Activated naive CD8-positive, alpha-beta T cell (primary cell): Measurements from ENCODE around the gene APBA2.

ENCODE experiments used
- H3K27ac Mint-ChIP-seq: one replicate; pipeline ENCODE4 v1.8.0; 2021; ENCODE audit warnings: mixed read lengths
- H3K27me3 Mint-ChIP-seq: one replicate; pipeline ENCODE4 v1.8.0; 2021; ENCODE audit warnings: mixed read lengths
- H3K36me3 Mint-ChIP-seq: one replicate; pipeline ENCODE4 v1.8.0; 2021; ENCODE audit warnings: mixed read lengths
- H3K4me1 Mint-ChIP-seq: one replicate; pipeline ENCODE4 v1.8.0; 2021; ENCODE audit warnings: low read depth, mixed read lengths
- H3K4me3 Mint-ChIP-seq: one replicate; pipeline ENCODE4 v1.8.0; 2021; ENCODE audit warnings: mild to moderate bottlenecking, mixed read lengths
- H3K9me3 Mint-ChIP-seq: one replicate; pipeline ENCODE4 v1.8.0; 2021; ENCODE audit warnings: low read depth, mixed read lengths

APBA2 gene

GRCh38 chr15:28977377-28978010 is 91.7 kb downstream of the APBA2 start:
- Mint-ChIP-seq H3K27me3 (no peaks in the 10 kb centered on the region), H3K36me3 (peaks cover 7% of the 10 kb centered on the region), H3K9me3 (no peaks in the 10 kb centered on the region), H3K4me3 (no peak overlapping the region), H3K27ac (no peak overlapping the region), H3K4me1 (peaks cover 55% of the 10 kb centered on the region)

- H3K27ac Mint-ChIP-seq: no peak overlapping the region
- H3K27me3 Mint-ChIP-seq: no peaks in the 10 kb centered on the region
- no peak overlapping the region for H3K4me3 Mint-ChIP-seq
- H3K36me3 Mint-ChIP-seq: peaks cover 7% of the 10 kb centered on the region
- no peaks in the 10 kb centered on the region for H3K9me3 Mint-ChIP-seq
- H3K4me1 Mint-ChIP-seq: peaks cover 54% of the 10 kb centered on the region
Measured at GRCh38 chr15:28978011-28978378, 92.2 kb downstream of the APBA2 start.

DNA sequence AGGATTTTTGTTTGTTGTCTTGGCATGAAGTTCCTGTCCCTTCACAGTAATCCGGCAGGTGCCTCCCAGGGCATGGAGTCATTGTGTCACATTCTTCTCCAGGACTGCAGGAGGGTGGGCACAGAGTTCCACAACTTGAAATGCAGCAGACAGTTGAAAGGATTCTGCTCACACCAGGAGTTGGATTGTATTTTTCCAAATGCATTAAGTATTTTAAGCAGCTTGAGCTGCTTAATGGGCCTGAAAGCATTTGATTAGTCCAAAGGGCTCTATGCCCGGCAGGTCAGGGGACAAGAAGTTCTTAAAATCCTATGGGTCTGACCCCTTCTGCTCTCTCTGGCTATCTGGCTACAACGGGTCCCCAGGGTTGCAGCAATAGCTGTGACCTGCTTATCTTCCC is 92.9 kb downstream of the APBA2 start:
- Mint-ChIP-seq H3K9me3 (no peaks in the 10 kb centered on the region), H3K27ac (no peak overlapping the region), H3K4me3 (no peak overlapping the region), H3K27me3 (no peaks in the 10 kb centered on the region), H3K36me3 (peaks cover 7% of the 10 kb centered on the region), H3K4me1 (peaks cover 51% of the 10 kb centered on the region)

- Mint-ChIP-seq H3K4me3 (no peak overlapping the region), H3K27me3 (no peaks in the 10 kb centered on the region), H3K9me3 (no peaks in the 10 kb centered on the region)
Measured at GRCh38 chr15:28979208-28979841, 93.6 kb downstream of the APBA2 start.

GRCh38 chr15:28980709-28981350 is 95.1 kb downstream of the APBA2 start:
- Mint-ChIP-seq H3K27me3 (no peaks in the 10 kb centered on the region), H3K9me3 (no peaks in the 10 kb centered on the region), H3K4me1 (peaks cover 49% of the 10 kb centered on the region), H3K27ac (no peak overlapping the region), H3K36me3 (peaks cover 7% of the 10 kb centered on the region), H3K4me3 (no peak overlapping the region)

More at GRCh38 chr15:28979208-28979841, 93.6 kb downstream of the APBA2 start:
- Mint-ChIP-seq H3K4me1 (peaks cover 49% of the 10 kb centered on the region), H3K27ac (no peak overlapping the region), H3K36me3 (peaks cover 7% of the 10 kb centered on the region)

DNA sequence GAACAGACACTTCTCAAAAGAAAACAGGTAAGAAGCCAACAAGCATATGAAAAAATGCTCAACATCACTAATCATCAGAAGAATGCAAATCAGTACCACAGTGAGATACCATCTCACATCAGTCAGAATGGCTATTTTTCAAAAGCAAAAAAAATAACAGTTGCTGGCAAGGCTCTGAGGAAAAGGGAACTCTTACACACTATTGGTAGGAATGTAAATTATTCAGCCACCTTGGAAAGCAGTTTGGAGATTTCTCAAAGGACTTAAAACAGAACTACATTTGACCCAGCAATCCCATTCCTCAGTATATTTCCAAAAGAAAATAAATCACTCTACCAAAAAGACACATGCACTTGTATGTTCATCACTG is 95.6 kb downstream of the APBA2 start:
- peaks cover 7% of the 10 kb centered on the region for H3K36me3 Mint-ChIP-seq
- no peak overlapping the region for H3K27ac Mint-ChIP-seq
- no peaks in the 10 kb centered on the region for H3K9me3 Mint-ChIP-seq
- no peak overlapping the region for H3K4me3 Mint-ChIP-seq
- peaks cover 53% of the 10 kb centered on the region for H3K4me1 Mint-ChIP-seq
- H3K27me3 Mint-ChIP-seq: no peaks in the 10 kb centered on the region

GRCh38 chr15:28981921-28982320 is 96.1 kb downstream of the APBA2 start:
- Mint-ChIP-seq H3K27ac (no peak overlapping the region), H3K4me3 (no peak overlapping the region), H3K4me1 (peaks cover 56% of the 10 kb centered on the region), H3K27me3 (no peaks in the 10 kb centered on the region), H3K36me3 (peaks cover 8% of the 10 kb centered on the region), H3K9me3 (no peaks in the 10 kb centered on the region)

- Mint-ChIP-seq H3K9me3 (no peaks in the 10 kb centered on the region), H3K4me3 (no peak overlapping the region), H3K27ac (no peak overlapping the region)
Measured at GRCh38 chr15:28982886-28983285, 97.1 kb downstream of the APBA2 start.

DNA sequence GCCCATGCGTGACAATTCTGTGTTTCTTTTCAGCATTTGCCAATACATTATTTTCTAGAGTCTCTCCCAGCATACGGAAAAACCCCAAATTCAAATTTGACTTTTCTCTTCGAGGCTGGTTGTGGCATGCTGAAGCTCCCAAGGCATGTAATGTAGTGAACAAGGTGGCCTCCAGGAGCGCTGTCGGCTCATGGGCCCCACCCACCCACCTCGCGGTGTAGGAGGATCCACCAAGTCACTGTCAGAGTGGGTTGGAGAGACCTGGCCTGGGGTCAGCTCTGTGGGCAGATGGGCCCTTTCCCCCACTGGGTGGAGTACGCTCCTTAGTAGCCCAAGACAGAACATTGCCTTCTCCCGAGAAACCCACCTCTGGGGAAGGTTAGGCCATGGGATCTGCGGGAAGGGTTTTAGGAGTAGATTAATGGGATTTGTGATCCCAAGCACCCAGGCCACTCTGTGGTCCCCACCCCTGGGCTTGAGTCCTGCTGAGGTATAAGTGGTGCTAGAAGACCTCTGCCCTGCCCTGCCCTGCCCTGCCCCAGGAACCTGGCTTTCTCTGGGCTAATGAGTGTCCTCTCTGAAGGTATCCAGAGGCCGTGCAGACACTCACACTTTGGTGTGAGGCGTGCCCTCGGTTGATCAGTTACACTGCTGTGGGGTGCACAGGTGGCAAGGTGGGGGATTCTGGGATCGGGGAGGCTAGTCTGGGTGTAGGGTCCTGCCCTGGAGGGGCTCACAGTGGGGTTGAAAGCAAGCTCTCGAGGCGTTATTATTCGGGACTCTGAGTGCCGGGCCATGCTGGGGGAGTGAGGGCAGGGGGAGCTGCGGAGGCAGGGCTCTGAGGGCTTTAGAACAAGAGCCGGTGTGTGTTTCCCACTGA is 97.9 kb downstream of the APBA2 start:
- H3K4me3 Mint-ChIP-seq: no peak overlapping the region
- H3K36me3 Mint-ChIP-seq: peaks cover 16% of the 10 kb centered on the region
- H3K27me3 Mint-ChIP-seq: no peaks in the 10 kb centered on the region
- peaks cover 63% of the 10 kb centered on the region for H3K4me1 Mint-ChIP-seq
- no peaks in the 10 kb centered on the region for H3K9me3 Mint-ChIP-seq
- H3K27ac Mint-ChIP-seq: no peak overlapping the region

More at GRCh38 chr15:28982886-28983285, 97.1 kb downstream of the APBA2 start:
- H3K27me3 Mint-ChIP-seq: no peaks in the 10 kb centered on the region
- peaks cover 13% of the 10 kb centered on the region for H3K36me3 Mint-ChIP-seq
- H3K4me1 Mint-ChIP-seq: peaks cover 60% of the 10 kb centered on the region

- Mint-ChIP-seq H3K36me3 (peaks cover 19% of the 10 kb centered on the region), H3K27ac (peak overlapping the region; percentile 6), H3K9me3 (no peaks in the 10 kb centered on the region), H3K4me3 (peak overlapping the region; percentile 48), H3K4me1 (peaks cover 62% of the 10 kb centered on the region), H3K27me3 (no peaks in the 10 kb centered on the region)
Measured at GRCh38 chr15:28984421-28985315, 98.9 kb downstream of the APBA2 start.

DNA sequence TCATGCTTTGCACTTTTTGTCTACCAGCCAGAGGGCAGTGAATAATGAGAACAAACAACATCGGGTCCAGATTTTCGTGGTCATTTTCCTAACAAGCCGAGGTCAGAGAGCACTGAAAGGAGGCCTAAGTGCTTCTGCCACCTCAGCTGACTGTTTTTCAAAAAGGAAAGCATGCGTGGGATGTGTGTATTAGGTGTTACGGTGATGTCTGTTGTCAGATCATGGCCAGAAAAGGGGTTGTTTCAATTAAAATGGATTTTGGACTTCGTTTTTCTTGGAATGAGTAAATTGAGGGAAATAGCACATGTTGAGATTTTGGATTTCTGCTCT is 99.5 kb downstream of the APBA2 start:
- Mint-ChIP-seq H3K36me3 (peaks cover 19% of the 10 kb centered on the region), H3K4me1 (peaks cover 58% of the 10 kb centered on the region)

GRCh38 chr15:28985691-28986090 is 99.9 kb downstream of the APBA2 start:
- peak overlapping the region; percentile 61 for H3K27ac Mint-ChIP-seq
- H3K4me1 Mint-ChIP-seq: peaks cover 55% of the 10 kb centered on the region

More for the DNA sequence above, 99.5 kb downstream of the APBA2 start:
- Mint-ChIP-seq H3K4me3 (peak overlapping the region; percentile 48), H3K27ac (peak overlapping the region; percentile 6), H3K27me3 (no peaks in the 10 kb centered on the region), H3K9me3 (no peaks in the 10 kb centered on the region)

GRCh38 chr15:28986108-28986507 is 100.3 kb downstream of the APBA2 start:
- Mint-ChIP-seq H3K4me1 (peaks cover 53% of the 10 kb centered on the region), H3K36me3 (peaks cover 16% of the 10 kb centered on the region), H3K27ac (peak overlapping the region; percentile 61), H3K9me3 (no peaks in the 10 kb centered on the region), H3K4me3 (no peak overlapping the region), H3K27me3 (no peaks in the 10 kb centered on the region)

More at GRCh38 chr15:28985691-28986090, 99.9 kb downstream of the APBA2 start:
- Mint-ChIP-seq H3K27me3 (no peaks in the 10 kb centered on the region), H3K4me3 (no peak overlapping the region), H3K9me3 (no peaks in the 10 kb centered on the region), H3K36me3 (peaks cover 19% of the 10 kb centered on the region)

DNA sequence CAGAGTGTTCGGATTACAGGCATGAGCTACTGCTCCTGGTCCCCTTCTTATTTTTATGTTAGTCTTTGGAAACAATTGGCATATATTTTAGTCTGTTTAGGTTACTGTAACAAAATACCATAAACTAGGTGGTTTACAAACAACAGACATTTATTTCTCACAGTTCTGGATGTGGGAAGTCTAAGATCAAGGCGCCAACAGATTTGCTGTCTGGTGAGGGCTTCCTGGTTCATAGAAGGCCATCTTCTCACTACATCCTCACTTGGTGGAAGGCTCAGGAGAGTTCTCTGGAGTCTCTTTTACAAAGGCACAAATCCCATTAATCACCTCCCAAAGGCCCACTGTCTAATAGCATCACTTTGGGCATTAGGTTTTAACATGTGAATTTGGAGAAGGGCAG is 101.0 kb downstream of the APBA2 start:
- Mint-ChIP-seq H3K4me3 (no peak overlapping the region), H3K27ac (no peak overlapping the region), H3K36me3 (peaks cover 12% of the 10 kb centered on the region), H3K4me1 (peaks cover 54% of the 10 kb centered on the region), H3K27me3 (no peaks in the 10 kb centered on the region), H3K9me3 (no peaks in the 10 kb centered on the region)
